Glutamatergic neuron (in vitro differentiated cells): Measurements from ENCODE around the gene ABHD2. TPM values are rescaled to one million over a fixed set of nuclear protein-coding genes. Genes with fewer than 3 reads are reported as not detected.

Experiments used
- DNase-seq: peaks from one replicate; pipeline ENCODE4 v3.0.0; 2022
- H3K27ac Mint-ChIP-seq: one replicate; pipeline ENCODE4 v1.8.0; 2020; ENCODE audit warnings: mild to moderate bottlenecking, mixed read lengths, inconsistent platforms; ENCODE audit not compliant: unreplicated experiment
- H3K27me3 Mint-ChIP-seq: one replicate; pipeline ENCODE4 v1.8.0; 2020; ENCODE audit warnings: mild to moderate bottlenecking, moderate library complexity, mixed read lengths, inconsistent platforms; ENCODE audit not compliant: unreplicated experiment
- H3K36me3 Mint-ChIP-seq: one replicate; pipeline ENCODE4 v1.8.0; 2020; ENCODE audit warnings: mild to moderate bottlenecking, mixed read lengths, inconsistent platforms; ENCODE audit not compliant: unreplicated experiment
- H3K4me1 Mint-ChIP-seq: one replicate; pipeline ENCODE4 v1.8.0; 2020; ENCODE audit warnings: mild to moderate bottlenecking, low read depth, mixed read lengths, inconsistent platforms; ENCODE audit not compliant: unreplicated experiment
- H3K4me3 Mint-ChIP-seq: one replicate; pipeline ENCODE4 v1.8.0; 2020; ENCODE audit warnings: mild to moderate bottlenecking, mixed read lengths, inconsistent platforms; ENCODE audit not compliant: unreplicated experiment
- H3K9me3 Mint-ChIP-seq: one replicate; pipeline ENCODE4 v1.8.0; 2020; ENCODE audit warnings: mild to moderate bottlenecking, moderate library complexity, mixed read lengths, inconsistent platforms; ENCODE audit not compliant: unreplicated experiment
- CTCF ChIP-seq: fragments of 200-600 bp; sonication (generic); IDR thresholded peaks from one replicate; pipeline ENCODE4 v1.5.0; 2021; ENCODE audit not compliant: partially characterized antibody, unreplicated experiment
- total RNA-seq: library from RNA; stranded (reverse); fragmentation: NEBNext Ultra II Directional; extraction: Animal tissue kit (Norgen Biotek cat#: 25700); gene quantifications from one replicate; pipeline ENCODE4 v1.2.1, GENCODE V29; 2021; ENCODE audit not compliant: unreplicated experiment

The ABHD2 gene
- total RNA-seq, 1 donor from 2014 or later: 101 TPM

DNA sequence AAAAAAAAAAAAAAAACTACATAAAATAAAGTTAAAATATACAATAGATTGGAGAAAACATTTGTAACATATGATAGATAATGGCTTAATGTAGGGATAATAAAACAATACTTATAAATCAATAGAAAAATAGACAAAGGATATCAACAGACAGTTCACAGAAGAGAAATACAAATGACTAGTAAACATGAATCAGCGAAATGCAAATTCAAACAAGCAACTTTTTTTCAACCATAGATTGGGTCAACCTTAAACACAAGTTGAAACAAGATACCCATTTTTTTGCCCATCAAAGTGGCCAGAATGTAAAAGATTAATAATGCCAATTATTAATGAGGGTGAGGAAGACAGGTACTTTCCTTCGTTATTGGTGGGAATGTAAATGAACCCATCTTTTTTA is 59.9 kb downstream of the ABHD2 start:
- H3K4me3 Mint-ChIP-seq: no peak overlapping the region
- DNase-seq: no peak
- H3K4me1 Mint-ChIP-seq: peaks cover 20% of the 10 kb centered on the region
- H3K36me3 Mint-ChIP-seq: no peaks in the 10 kb centered on the region
- peaks cover 3% of the 10 kb centered on the region for H3K9me3 Mint-ChIP-seq
- no peak overlapping the region for H3K27ac Mint-ChIP-seq
- H3K27me3 Mint-ChIP-seq: no peaks in the 10 kb centered on the region
- no peak for TF ChIP-seq CTCF

- H3K4me3 Mint-ChIP-seq: no peak overlapping the region
- H3K27ac Mint-ChIP-seq: no peak overlapping the region
- no peak for DNase-seq
- H3K36me3 Mint-ChIP-seq: no peaks in the 10 kb centered on the region
- peaks cover under 1% of the 10 kb centered on the region for H3K9me3 Mint-ChIP-seq
- peaks cover 22% of the 10 kb centered on the region for H3K4me1 Mint-ChIP-seq
- no peaks in the 10 kb centered on the region for H3K27me3 Mint-ChIP-seq
- no peak for TF ChIP-seq CTCF
Measured at GRCh38 chr15:89149501-89150101, 61.3 kb downstream of the ABHD2 start.

DNA sequence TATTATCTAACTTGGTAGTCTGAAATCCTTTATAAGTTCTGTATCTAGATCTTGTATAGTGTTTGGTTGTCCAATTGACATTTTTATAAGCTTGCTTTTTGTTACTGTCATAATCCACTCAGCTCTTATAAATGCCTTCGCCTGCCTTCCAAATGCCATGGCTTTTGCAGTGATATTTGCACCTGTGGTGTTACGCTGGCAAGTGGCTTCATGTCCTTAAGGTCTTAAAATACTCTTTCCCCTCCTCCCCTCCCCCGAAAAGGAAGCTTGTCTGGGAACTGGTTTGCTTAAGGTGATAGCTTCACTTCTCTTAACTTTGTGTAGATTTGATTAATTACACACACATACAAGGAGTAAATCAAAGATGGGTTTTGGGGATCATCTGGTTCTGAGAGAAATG is 62.0 kb downstream of the ABHD2 start:
- TF ChIP-seq CTCF: no peak
- no peaks in the 10 kb centered on the region for H3K9me3 Mint-ChIP-seq
- peaks cover 22% of the 10 kb centered on the region for H3K4me1 Mint-ChIP-seq
- no peak overlapping the region for H3K4me3 Mint-ChIP-seq
- no peak for DNase-seq
- H3K36me3 Mint-ChIP-seq: no peaks in the 10 kb centered on the region
- H3K27ac Mint-ChIP-seq: peak overlapping the region; percentile 45
- no peaks in the 10 kb centered on the region for H3K27me3 Mint-ChIP-seq

DNA sequence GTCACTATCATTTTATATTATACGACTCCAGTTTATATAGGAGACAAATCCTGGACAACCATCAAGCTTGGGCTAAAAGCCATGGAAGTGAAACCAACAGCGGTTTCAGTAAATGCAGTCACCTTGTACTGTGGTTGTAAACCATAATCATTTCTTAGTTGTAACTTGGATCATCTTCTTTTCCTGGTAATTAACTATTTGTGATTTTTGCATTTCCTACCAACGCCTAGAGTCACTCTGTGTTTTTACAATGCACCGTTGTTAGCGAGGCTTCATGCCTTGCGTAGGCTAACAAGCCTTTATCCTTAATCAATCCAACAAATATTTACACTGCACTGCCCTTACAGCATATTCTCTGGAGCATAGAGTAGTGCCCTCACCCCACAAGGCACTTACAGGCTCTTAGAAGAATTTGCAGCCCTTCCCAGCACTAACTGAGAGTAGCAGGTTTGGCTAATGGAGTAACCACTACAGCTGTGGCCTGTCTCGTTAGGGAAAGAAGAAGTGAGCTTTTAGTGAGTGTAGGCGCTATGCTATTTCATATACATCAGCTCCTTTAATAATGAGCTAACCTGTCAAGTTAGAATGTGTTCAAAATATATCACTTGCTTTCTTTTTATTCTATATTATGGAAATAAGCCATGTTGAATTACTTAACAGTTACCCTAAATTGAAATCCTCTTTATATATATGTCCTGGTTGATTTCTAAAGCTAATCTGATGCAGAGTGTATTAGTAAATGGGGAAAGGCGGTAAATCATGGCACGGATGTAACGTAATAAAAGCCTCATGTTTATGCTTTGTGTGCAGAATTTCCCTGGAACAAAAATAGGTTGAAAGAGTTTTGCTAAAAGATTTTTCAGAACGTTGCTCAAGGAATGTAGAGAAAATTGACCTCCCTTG is 62.8 kb downstream of the ABHD2 start:
- no peaks in the 10 kb centered on the region for H3K27me3 Mint-ChIP-seq
- no peaks in the 10 kb centered on the region for H3K36me3 Mint-ChIP-seq
- peak overlapping the region; percentile 35 for H3K4me3 Mint-ChIP-seq
- H3K9me3 Mint-ChIP-seq: no peaks in the 10 kb centered on the region
- peak overlapping the region; percentile 67 for H3K27ac Mint-ChIP-seq
- DNase-seq: peak; percentile 23
- TF ChIP-seq CTCF: no peak
- H3K4me1 Mint-ChIP-seq: peaks cover 22% of the 10 kb centered on the region

DNA sequence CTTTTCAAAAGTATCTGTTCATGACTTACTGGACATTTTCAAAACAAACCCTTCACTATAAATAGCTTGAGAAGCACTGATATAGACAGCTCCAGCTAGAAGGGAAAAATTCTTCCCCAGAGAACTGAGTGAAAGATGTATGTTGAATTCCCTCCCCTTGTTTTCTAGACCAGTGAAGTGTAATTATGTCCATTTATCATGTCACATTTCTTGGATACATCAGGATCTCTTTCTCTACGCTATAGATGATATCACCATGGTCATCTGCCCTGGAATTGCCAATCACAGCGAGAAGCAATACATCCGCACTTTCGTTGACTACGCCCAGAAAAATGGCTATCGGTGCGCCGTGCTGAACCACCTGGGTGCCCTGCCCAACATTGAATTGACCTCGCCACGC is 66.9 kb downstream of the ABHD2 start:
- Mint-ChIP-seq H3K9me3 (peaks cover 2% of the 10 kb centered on the region), H3K27me3 (no peaks in the 10 kb centered on the region), H3K36me3 (no peaks in the 10 kb centered on the region), H3K4me1 (peaks cover 15% of the 10 kb centered on the region), H3K27ac (no peak overlapping the region), H3K4me3 (no peak overlapping the region)
- DNase-seq: no peak
- no peak for TF ChIP-seq CTCF
